Loucy (cell line): Measurements from ENCODE around the gene GPR55.

Source experiments
- H2AFZ ChIP-seq: fragments of 200-600 bp; sonication (generic); 2 replicates; pipeline ENCODE4 v1.6.0; 2016; ENCODE audit warnings: antibody characterized with exemption, mild to moderate bottlenecking, low read length, moderate library complexity
- H3F3A ChIP-seq: fragments of 200-600 bp; 2 replicates; pipeline ENCODE4 v1.6.0; 2016; ENCODE audit warnings: antibody characterized with exemption, low read depth, mild to moderate bottlenecking
- H3K27me3 ChIP-seq: fragments of 200-600 bp; sonication (generic); 2 replicates; pipeline ENCODE4 v1.6.1; 2014; ENCODE audit warnings: low read length, mild to moderate bottlenecking; ENCODE audit not compliant: insufficient read depth, poor library complexity, severe bottlenecking
- H3K36me3 ChIP-seq: fragments of 200-600 bp; sonication (generic); 2 replicates; pipeline ENCODE4 v1.6.1; 2016; ENCODE audit warnings: low read length; ENCODE audit not compliant: insufficient read depth
- H3K4me1 ChIP-seq: fragments of 200-600 bp; sonication (generic); 2 replicates; pipeline ENCODE4 v1.5.1; 2014; ENCODE audit warnings: low read length, mild to moderate bottlenecking; ENCODE audit not compliant: insufficient read depth, poor library complexity, severe bottlenecking
- H3K4me2 ChIP-seq: fragments of 200-600 bp; sonication (generic); 2 replicates; pipeline ENCODE4 v1.6.0; 2014; ENCODE audit warnings: antibody characterized with exemption, low read length, low read depth, mild to moderate bottlenecking; ENCODE audit not compliant: poor library complexity, severe bottlenecking
- H3K4me3 ChIP-seq: fragments of 200-600 bp; sonication (generic); 2 replicates; pipeline ENCODE4 v1.5.1; 2014; ENCODE audit warnings: low read length, mild to moderate bottlenecking, mixed read lengths; ENCODE audit not compliant: poor library complexity, severe bottlenecking
- H3K79me2 ChIP-seq: fragments of 200-600 bp; sonication (generic); 2 replicates; pipeline ENCODE4 v1.6.1; 2014; ENCODE audit warnings: low read length; ENCODE audit not compliant: insufficient read depth
- H3K9ac ChIP-seq: fragments of 200-600 bp; sonication (generic); 2 replicates; pipeline ENCODE4 v1.6.0; 2014; ENCODE audit warnings: mild to moderate bottlenecking, low read depth, low read length, moderate library complexity; ENCODE audit not compliant: poor library complexity, severe bottlenecking
- H3K9me2 ChIP-seq: fragments of 200-600 bp; sonication (generic); replicated peaks from 2 replicates; pipeline ENCODE4 v1.6.1; 2016; ENCODE audit warnings: low read depth, low read length, mixed read lengths
- H3K9me3 ChIP-seq: fragments of 200-600 bp; sonication (generic); 2 replicates; pipeline ENCODE4 v1.6.1; 2014; ENCODE audit warnings: mild to moderate bottlenecking, antibody characterized with exemption, low read length, low read depth; ENCODE audit not compliant: insufficient read depth
- H4K20me1 ChIP-seq: fragments of 200-600 bp; sonication (generic); 2 replicates; pipeline ENCODE4 v1.6.0; 2014; ENCODE audit warnings: antibody characterized with exemption, low read length, mild to moderate bottlenecking; ENCODE audit not compliant: insufficient read depth, poor library complexity, severe bottlenecking
- CTCF ChIP-seq: fragments of 200-600 bp; sonication (generic); conservative IDR thresholded peaks from 2 replicates; pipeline ENCODE4 v1.5.1; 2014; ENCODE audit warnings: mild to moderate bottlenecking, antibody characterized with exemption, low read length
- EZH2phosphoT487 ChIP-seq: fragments of 200-600 bp; IDR thresholded peaks from 2 replicates; pipeline ENCODE4 v1.6.1; 2018; ENCODE audit warnings: antibody characterized with exemption, mild to moderate bottlenecking, moderate library complexity, borderline replicate concordance

Gene GPR55

GRCh38 chr2:230942920-230943896 is 18.2 kb upstream of the GPR55 start:
- Histone ChIP-seq H3K9ac (no peak overlapping the region), H3K36me3 (no peaks in the 10 kb centered on the region), H4K20me1 (no peaks in the 10 kb centered on the region), H3K79me2 (no peaks in the 10 kb centered on the region), H3F3A (no peaks in the 10 kb centered on the region), H3K9me3 (no peaks in the 10 kb centered on the region), H2AFZ (no peak overlapping the region), H3K4me2 (no peak overlapping the region), H3K9me2 (no peaks in the 10 kb centered on the region), H3K27me3 (no peaks in the 10 kb centered on the region), H3K4me1 (no peaks in the 10 kb centered on the region), H3K4me3 (no peak overlapping the region)
- TF ChIP-seq CTCF (no peak), EZH2phosphoT487 (no peak)

GRCh38 chr2:230942371-230942770 is 17.3 kb upstream of the GPR55 start:
- Histone ChIP-seq H2AFZ (no peak overlapping the region), H3K79me2 (no peaks in the 10 kb centered on the region), H3K36me3 (no peaks in the 10 kb centered on the region), H3K9me2 (no peaks in the 10 kb centered on the region), H3K4me1 (no peaks in the 10 kb centered on the region), H3K9ac (no peak overlapping the region), H3K9me3 (no peaks in the 10 kb centered on the region), H3F3A (no peaks in the 10 kb centered on the region), H3K4me3 (no peak overlapping the region), H3K27me3 (no peaks in the 10 kb centered on the region), H3K4me2 (no peak overlapping the region), H4K20me1 (no peaks in the 10 kb centered on the region)
- TF ChIP-seq CTCF (peak; percentile 18; the same call in 1 of the 2 replicates), EZH2phosphoT487 (no peak)

- no peak for TF ChIP-seq EZH2phosphoT487
- Histone ChIP-seq H3K36me3 (no peaks in the 10 kb centered on the region), H3K4me3 (no peak overlapping the region), H3K4me2 (no peak overlapping the region), H3K9ac (no peak overlapping the region), H4K20me1 (no peaks in the 10 kb centered on the region), H3K9me2 (no peaks in the 10 kb centered on the region), H3K79me2 (no peaks in the 10 kb centered on the region), H2AFZ (no peak overlapping the region), H3F3A (no peaks in the 10 kb centered on the region), H3K4me1 (no peaks in the 10 kb centered on the region), H3K9me3 (peaks cover 3% of the 10 kb centered on the region; the same call in 1 of the 2 replicates), H3K27me3 (no peaks in the 10 kb centered on the region)
These were observed 16.4 kb upstream of the GPR55 start for GRCh38 chr2:230941202-230942180.
